H1 (cell line): Measurements from ENCODE around the gene TMEM97. TPM values are rescaled to one million over a fixed set of nuclear protein-coding genes. Genes with fewer than 3 reads are reported as not detected.
A peak's percentile ranks its signal among the peaks of the same experiment; 100 is the strongest.

Experiments
- ASH2L ChIP-seq: fragments of 200-600, 300-600 bp; sonication (generic); IDR thresholded peaks from one replicate; pipeline ENCODE4 v1.7.1; 2017; ENCODE audit warnings: low read length
- CHD2 ChIP-seq: IDR thresholded peaks from 2 replicates; pipeline ENCODE4 v1.6.1; 2012; ENCODE audit warnings: low read length, improper control_type of control experiment
- FOSL1 ChIP-seq: IDR thresholded peaks from 2 replicates; pipeline ENCODE4 v1.6.1; 2011; ENCODE audit warnings: mild to moderate bottlenecking, low read depth, low read length, moderate library complexity; ENCODE audit not compliant: insufficient read depth
- JUN ChIP-seq: IDR thresholded peaks from 2 replicates; pipeline ENCODE4 v1.6.1; 2011; ENCODE audit warnings: low read depth, mild to moderate bottlenecking, improper control_type of control experiment, low read length
- KDM4A ChIP-seq: IDR thresholded peaks from one replicate; pipeline ENCODE4 v1.7.1; 2012; ENCODE audit warnings: low read depth, mild to moderate bottlenecking, moderate library complexity, low read length, inconsistent platforms; ENCODE audit not compliant: severe bottlenecking
- KDM5A ChIP-seq: fragments of 200-600 bp; IDR thresholded peaks from 2 replicates; pipeline ENCODE4 v1.7.1; 2012; ENCODE audit warnings: mild to moderate bottlenecking, low read length, inconsistent platforms, mixed read lengths
- NANOG ChIP-seq: IDR thresholded peaks from 2 replicates; pipeline ENCODE4 v1.6.1; 2011; ENCODE audit warnings: low read length, low read depth, mild to moderate bottlenecking, inconsistent platforms; ENCODE audit not compliant: insufficient read depth, poor library complexity, severe bottlenecking
- PHF8 ChIP-seq: fragments of 200-600 bp; sonication (generic); conservative IDR thresholded peaks from 2 replicates; pipeline ENCODE4 v1.7.1; 2012; ENCODE audit warnings: low read depth, mild to moderate bottlenecking, inconsistent platforms, low read length, moderate library complexity
- POLR2AphosphoS5 ChIP-seq: IDR thresholded peaks from 2 replicates; pipeline ENCODE4 v1.6.1; 2011; ENCODE audit warnings: low read depth, low read length
- RAD21 ChIP-seq, 2 experiments: IDR thresholded peaks in 1 of 2; conservative IDR thresholded peaks in 1 of 2; 2 replicates each; pipeline ENCODE4 v1.6.1; 2011; ENCODE audit warnings: low read depth in 2 of 2, low read length in 2 of 2, improper control_type of control experiment in 1 of 2, inconsistent platforms in 1 of 2, mild to moderate bottlenecking in 1 of 2, moderate library complexity in 1 of 2
- RNF2 ChIP-seq: fragments of 200-900, 300-1000 bp; sonication (generic); IDR thresholded peaks from 2 replicates; pipeline ENCODE4 v1.7.1; 2016; ENCODE audit warnings: borderline replicate concordance, low read depth, mild to moderate bottlenecking, antibody characterized with exemption, low read length; ENCODE audit not compliant: poor library complexity, severe bottlenecking; ENCODE audit errors: missing control alignments
- SAP30 ChIP-seq: fragments of 300-600 bp; sonication (generic); IDR thresholded peaks from 2 replicates; pipeline ENCODE4 v1.7.1; 2012; ENCODE audit warnings: low read length, moderate library complexity, mild to moderate bottlenecking, inconsistent platforms; ENCODE audit not compliant: insufficient read depth, insufficient replicate concordance
- SP1 ChIP-seq: IDR thresholded peaks from 2 replicates; pipeline ENCODE4 v1.6.1; 2011; ENCODE audit warnings: low read depth, low read length
- SP2 ChIP-seq: IDR thresholded peaks from 2 replicates; pipeline ENCODE4 v1.6.1; 2012; ENCODE audit warnings: mild to moderate bottlenecking, low read length, inconsistent platforms
- SRF ChIP-seq: IDR thresholded peaks from 2 replicates; pipeline ENCODE4 v1.6.1; 2011; ENCODE audit warnings: mild to moderate bottlenecking, low read depth, low read length, moderate library complexity
- TAF1 ChIP-seq: IDR thresholded peaks from 2 replicates; pipeline ENCODE4 v1.6.1; 2011; ENCODE audit warnings: mild to moderate bottlenecking, low read depth, low read length
- TAF7 ChIP-seq: optimal IDR thresholded peaks from 2 replicates; pipeline ENCODE3; 2011; ENCODE audit warnings: low read depth, mild to moderate bottlenecking, inconsistent platforms, low read length, moderate library complexity, borderline replicate concordance
- YY1 ChIP-seq: IDR thresholded peaks from 2 replicates; pipeline ENCODE4 v1.6.1; 2011; ENCODE audit warnings: low read depth, mild to moderate bottlenecking, low read length
- polyA plus RNA-seq, 7 experiments: library from polyadenylated mRNA; depleted of rRNA in 3 of 7; stranded (reverse) in 5 of 7; unstranded in 2 of 7; fragments of >200 nt in 5 of 7; fragments of 200-250 nt in 2 of 7; gene quantifications; 1 replicate in 5 of 7; 2 replicates in 1 of 7; 4 replicates in 1 of 7; pipeline versions ENCODE4 v1.2.1 to v1.2.3, GENCODE V29; 2011 to 2013; ENCODE audit warnings: missing spikeins in 2 of 7, mixed read lengths in 2 of 7
- total RNA-seq: library from RNA; stranded (reverse); fragmentation: NEBNext Ultra II Directional; extraction: Animal tissue kit (Norgen Biotek cat#: 25700); gene quantifications from 2 replicates; pipeline ENCODE4 v1.2.1, GENCODE V29; 2021
- TF ChIP-seq, protein P1 (sequence below): IDR thresholded peaks from 2 replicates; pipeline ENCODE4 v1.6.1; 2012; ENCODE audit warnings: inconsistent platforms
- TF ChIP-seq, protein P2 (sequence below): IDR thresholded peaks from 2 replicates; pipeline ENCODE4 v1.6.1; 2011; ENCODE audit warnings: low read depth, mild to moderate bottlenecking, low read length; ENCODE audit not compliant: insufficient read depth
- TF ChIP-seq, protein P3 (sequence below): IDR thresholded peaks from 2 replicates; pipeline ENCODE4 v1.6.1; 2011; ENCODE audit warnings: low read length, improper control_type of control experiment

TMEM97 gene
- total and polyA plus RNA-seq, 2 of the 8 experiments (the other 6 are each of a cell fraction or from before 2014, with no cell fraction given), result 126 to 130 TPM

DNA sequence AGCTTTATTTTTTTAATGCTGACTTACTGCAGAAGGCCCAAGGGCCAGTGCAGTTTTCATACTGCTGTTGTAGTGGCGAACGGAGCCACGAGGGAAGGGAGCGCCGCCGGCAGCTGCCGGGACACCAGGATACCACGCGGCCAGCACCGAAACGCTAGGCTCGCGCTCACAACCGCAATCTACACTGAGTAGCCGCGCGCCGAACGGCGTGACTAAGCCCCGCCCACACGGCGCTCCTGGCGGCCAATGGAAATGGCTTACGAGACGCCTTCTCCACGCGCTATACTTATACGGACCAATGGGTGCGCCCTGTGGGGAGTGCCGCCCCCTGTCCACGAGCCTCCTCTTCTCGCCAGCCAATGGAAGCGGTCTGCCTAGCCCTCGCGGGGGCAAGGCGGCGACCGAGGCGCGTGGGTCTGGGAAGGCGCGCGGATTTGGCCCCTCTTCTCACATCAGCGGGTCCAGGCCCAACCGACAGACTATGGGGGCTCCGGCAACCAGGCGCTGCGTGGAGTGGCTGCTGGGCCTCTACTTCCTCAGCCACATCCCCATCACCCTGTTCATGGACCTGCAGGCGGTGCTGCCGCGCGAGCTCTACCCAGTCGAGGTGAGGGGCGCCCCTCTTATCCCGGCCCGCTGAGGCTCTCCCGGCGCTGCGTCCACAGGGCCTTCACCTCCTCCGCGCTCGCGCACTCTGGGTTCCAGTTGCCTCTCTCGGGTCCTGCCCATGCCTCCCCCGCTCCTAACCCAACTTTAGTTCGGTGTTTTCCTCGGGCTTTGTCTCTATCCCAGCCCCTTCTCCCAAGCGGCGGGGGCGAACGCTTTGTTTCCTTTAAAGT is at the start of gene TMEM97 (continued):
- TF ChIP-seq, protein P1, sequence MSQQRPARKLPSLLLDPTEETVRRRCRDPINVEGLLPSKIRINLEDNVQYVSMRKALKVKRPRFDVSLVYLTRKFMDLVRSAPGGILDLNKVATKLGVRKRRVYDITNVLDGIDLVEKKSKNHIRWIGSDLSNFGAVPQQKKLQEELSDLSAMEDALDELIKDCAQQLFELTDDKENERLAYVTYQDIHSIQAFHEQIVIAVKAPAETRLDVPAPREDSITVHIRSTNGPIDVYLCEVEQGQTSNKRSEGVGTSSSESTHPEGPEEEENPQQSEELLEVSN, result peak; percentile 68
- TF ChIP-seq SP1 (peak; percentile 77), RAD21 (IDR thresholded peaks at IDR 0.05 in 1 of 2, conservative IDR thresholded peaks at IDR 0.05 in 1 of 2; ENCODE audit: low read depth in 2 of 2, low read length in 2 of 2) (no peak), PHF8 (peak; percentile 62; the same call in 1 of the 2 replicates), CHD2 (peak; percentile 4; the same call in 1 of the 2 replicates), RNF2 (no peak), TAF7 (peak; percentile 67), KDM5A (no peak), YY1 (no peak), SP2 (no peak), NANOG (no peak), KDM4A (peak; percentile 89), SAP30 (no peak), TAF1 (peak; percentile 85), POLR2AphosphoS5 (peak; percentile 58; the same call in 1 of the 2 replicates), ASH2L (no peak), JUN (no peak), SRF (no peak), FOSL1 (no peak)
- TF ChIP-seq, protein P2, sequence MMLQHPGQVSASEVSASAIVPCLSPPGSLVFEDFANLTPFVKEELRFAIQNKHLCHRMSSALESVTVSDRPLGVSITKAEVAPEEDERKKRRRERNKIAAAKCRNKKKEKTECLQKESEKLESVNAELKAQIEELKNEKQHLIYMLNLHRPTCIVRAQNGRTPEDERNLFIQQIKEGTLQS, result no peak
- TF ChIP-seq, protein P3, sequence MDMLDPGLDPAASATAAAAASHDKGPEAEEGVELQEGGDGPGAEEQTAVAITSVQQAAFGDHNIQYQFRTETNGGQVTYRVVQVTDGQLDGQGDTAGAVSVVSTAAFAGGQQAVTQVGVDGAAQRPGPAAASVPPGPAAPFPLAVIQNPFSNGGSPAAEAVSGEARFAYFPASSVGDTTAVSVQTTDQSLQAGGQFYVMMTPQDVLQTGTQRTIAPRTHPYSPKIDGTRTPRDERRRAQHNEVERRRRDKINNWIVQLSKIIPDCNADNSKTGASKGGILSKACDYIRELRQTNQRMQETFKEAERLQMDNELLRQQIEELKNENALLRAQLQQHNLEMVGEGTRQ, result no peak
